ENCODE measurements around the gene TMEM164.

- TF ChIP-seq CTCF (IDR thresholded peaks at IDR 0.05) (no peak), POLR2A (IDR thresholded peaks at IDR 0.05; ENCODE audit: low read depth) (no peak)
These were observed 29.7 kb downstream of the TMEM164 start for GRCh38 chrX:110032534-110033147.
